ENCODE results near the gene NF2.

DNA sequence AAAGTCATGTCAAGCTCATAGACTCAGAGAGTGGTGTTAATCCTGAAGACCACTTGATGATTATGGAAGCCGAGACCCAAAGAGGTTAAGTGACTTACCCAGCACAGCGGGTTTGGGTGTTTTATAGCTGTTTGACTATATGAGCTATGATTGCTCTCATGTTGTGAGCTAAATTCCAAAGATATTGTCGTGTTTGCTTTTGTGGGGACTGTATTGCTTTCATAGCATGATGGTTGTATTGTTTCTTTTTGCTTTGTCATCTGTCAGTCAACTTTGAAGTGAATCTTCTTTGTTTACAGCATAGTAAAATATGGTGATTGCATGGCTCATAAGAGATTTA, 23.7 kb downstream of the NF2 start:
- TF ChIP-seq NFYB (CRISPR knock-in tag; conservative IDR thresholded peaks at IDR 0.05; ENCODE audit: low read depth) (no peak), NR3C1 (CRISPR knock-in tag; conservative IDR thresholded peaks at IDR 0.05; ENCODE audit: low read depth) (no peak), CTCF (IDR thresholded peaks at IDR 0.05) (no peak), MLX (CRISPR knock-in tag; IDR thresholded peaks at IDR 0.05) (no peak), GABPB1 (CRISPR knock-in tag; IDR thresholded peaks at IDR 0.05) (no peak), RELA (CRISPR knock-in tag; IDR thresholded peaks at IDR 0.05; ENCODE audit: borderline replicate concordance) (no peak), ETV6 (CRISPR knock-in tag; IDR thresholded peaks at IDR 0.05) (no peak), ZBTB21 (CRISPR knock-in tag; IDR thresholded peaks at IDR 0.05; ENCODE audit: borderline replicate concordance) (no peak), ZNF121 (CRISPR knock-in tag; IDR thresholded peaks at IDR 0.05) (no peak)
- TF ChIP-seq, protein P1, sequence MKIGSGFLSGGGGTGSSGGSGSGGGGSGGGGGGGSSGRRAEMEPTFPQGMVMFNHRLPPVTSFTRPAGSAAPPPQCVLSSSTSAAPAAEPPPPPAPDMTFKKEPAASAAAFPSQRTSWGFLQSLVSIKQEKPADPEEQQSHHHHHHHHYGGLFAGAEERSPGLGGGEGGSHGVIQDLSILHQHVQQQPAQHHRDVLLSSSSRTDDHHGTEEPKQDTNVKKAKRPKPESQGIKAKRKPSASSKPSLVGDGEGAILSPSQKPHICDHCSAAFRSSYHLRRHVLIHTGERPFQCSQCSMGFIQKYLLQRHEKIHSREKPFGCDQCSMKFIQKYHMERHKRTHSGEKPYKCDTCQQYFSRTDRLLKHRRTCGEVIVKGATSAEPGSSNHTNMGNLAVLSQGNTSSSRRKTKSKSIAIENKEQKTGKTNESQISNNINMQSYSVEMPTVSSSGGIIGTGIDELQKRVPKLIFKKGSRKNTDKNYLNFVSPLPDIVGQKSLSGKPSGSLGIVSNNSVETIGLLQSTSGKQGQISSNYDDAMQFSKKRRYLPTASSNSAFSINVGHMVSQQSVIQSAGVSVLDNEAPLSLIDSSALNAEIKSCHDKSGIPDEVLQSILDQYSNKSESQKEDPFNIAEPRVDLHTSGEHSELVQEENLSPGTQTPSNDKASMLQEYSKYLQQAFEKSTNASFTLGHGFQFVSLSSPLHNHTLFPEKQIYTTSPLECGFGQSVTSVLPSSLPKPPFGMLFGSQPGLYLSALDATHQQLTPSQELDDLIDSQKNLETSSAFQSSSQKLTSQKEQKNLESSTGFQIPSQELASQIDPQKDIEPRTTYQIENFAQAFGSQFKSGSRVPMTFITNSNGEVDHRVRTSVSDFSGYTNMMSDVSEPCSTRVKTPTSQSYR (CRISPR knock-in tag; IDR thresholded peaks at IDR 0.05), result no peak
- TF ChIP-seq, protein P2, sequence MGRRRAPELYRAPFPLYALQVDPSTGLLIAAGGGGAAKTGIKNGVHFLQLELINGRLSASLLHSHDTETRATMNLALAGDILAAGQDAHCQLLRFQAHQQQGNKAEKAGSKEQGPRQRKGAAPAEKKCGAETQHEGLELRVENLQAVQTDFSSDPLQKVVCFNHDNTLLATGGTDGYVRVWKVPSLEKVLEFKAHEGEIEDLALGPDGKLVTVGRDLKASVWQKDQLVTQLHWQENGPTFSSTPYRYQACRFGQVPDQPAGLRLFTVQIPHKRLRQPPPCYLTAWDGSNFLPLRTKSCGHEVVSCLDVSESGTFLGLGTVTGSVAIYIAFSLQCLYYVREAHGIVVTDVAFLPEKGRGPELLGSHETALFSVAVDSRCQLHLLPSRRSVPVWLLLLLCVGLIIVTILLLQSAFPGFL (CRISPR knock-in tag; IDR thresholded peaks at IDR 0.05; ENCODE audit: borderline replicate concordance), result no peak

Measured in WTC11 (cell line).